HepG2 (cell line): ENCODE results near the gene UTS2R. TPM values are rescaled to one million over a fixed set of nuclear protein-coding genes. Genes with fewer than 3 reads are reported as not detected.

Experiments used
- ARNT2 ChIP-seq: sonication (generic); formaldehyde crosslinking; IDR thresholded peaks from 2 replicates; pipeline ENCODE4 v1.8.0; 2022; ENCODE audit warnings: mild to moderate bottlenecking, low read depth, missing genetic modification reagents, moderate library complexity
- ATF7-NPFF ChIP-seq: sonication (generic); formaldehyde crosslinking; IDR thresholded peaks from 2 replicates; pipeline ENCODE4 v1.8.1; 2023; ENCODE audit warnings: mild to moderate bottlenecking, low read depth, missing genetic modification reagents, moderate library complexity
- ETV6 ChIP-seq: sonication (generic); formaldehyde crosslinking; conservative IDR thresholded peaks from 2 replicates; pipeline ENCODE4 v1.4.0; 2020; ENCODE audit warnings: missing genetic modification reagents
- HNRNPL ChIP-seq: fragments of 200-400 bp; formaldehyde crosslinking; IDR thresholded peaks from 2 replicates; pipeline ENCODE4 v1.6.1; 2017; ENCODE audit warnings: mild to moderate bottlenecking, low read depth, low read length
- KDM2A ChIP-seq: sonication (generic); formaldehyde crosslinking; IDR thresholded peaks from 2 replicates; pipeline ENCODE4 v1.4.0; 2020; ENCODE audit warnings: low read depth, missing genetic modification reagents, borderline replicate concordance
- KMT2B ChIP-seq: IDR thresholded peaks from 2 replicates; pipeline ENCODE4 v1.6.1; 2016; ENCODE audit warnings: missing genetic modification reagents, missing compliant biosample characterization
- RNF2 ChIP-seq: fragments of 450-650 bp; conservative IDR thresholded peaks from 2 replicates; pipeline ENCODE4 v1.6.1; 2016; ENCODE audit warnings: low read depth
- TFDP1 ChIP-seq: IDR thresholded peaks from 2 replicates; pipeline ENCODE4 v1.6.1; 2016; ENCODE audit warnings: missing compliant biosample characterization, missing genetic modification reagents, borderline replicate concordance
- TGIF2 ChIP-seq: IDR thresholded peaks from 2 replicates; pipeline ENCODE4 v1.6.1; 2016; ENCODE audit warnings: control low read depth, missing compliant biosample characterization
- ZNF143 ChIP-seq: sonication (generic); formaldehyde crosslinking; IDR thresholded peaks from 2 replicates; pipeline ENCODE4 v1.4.0; 2020; ENCODE audit warnings: missing genetic modification reagents
- ZNF574 ChIP-seq: sonication (generic); formaldehyde crosslinking; IDR thresholded peaks from 2 replicates; pipeline ENCODE4 v1.4.0; 2020; ENCODE audit warnings: missing genetic modification reagents
- ZNF768 ChIP-seq: sonication (generic); formaldehyde crosslinking; IDR thresholded peaks from 2 replicates; pipeline ENCODE4 v1.4.0; 2020; ENCODE audit warnings: missing genetic modification reagents
- polyA plus RNA-seq, 8 experiments: library from polyadenylated mRNA; depleted of rRNA in 3 of 8; stranded (reverse) in 7 of 8; unstranded in 1 of 8; fragments of >200 nt; fragmentation: Illumina TruSeq in 4 of 8; extraction: Trizol in 4 of 8; gene quantifications; 2 replicates each; pipeline versions ENCODE4 v1.2.1 to v1.2.3, GENCODE V29; 2011 to 2016; ENCODE audit warnings: low read depth in 4 of 8, missing spikeins in 1 of 8, mixed read lengths in 1 of 8; ENCODE audit not compliant: insufficient read depth in 1 of 8
- total RNA-seq, 5 experiments: library from RNA; depleted of rRNA; stranded (reverse); fragments of >200 nt; fragmentation: Illumina TruSeq; extraction: Trizol; gene quantifications; 2 replicates each; pipeline ENCODE4 v1.2.3, GENCODE V29; 2016; ENCODE audit warnings: low read depth in 1 of 5
- TF ChIP-seq, protein P1 (sequence below): sonication (generic); formaldehyde crosslinking; IDR thresholded peaks from 2 replicates; pipeline ENCODE4 v1.4.0; 2020; ENCODE audit warnings: mild to moderate bottlenecking, missing genetic modification reagents
- TF ChIP-seq, protein P2 (sequence below): sonication (generic); formaldehyde crosslinking; IDR thresholded peaks from 2 replicates; pipeline ENCODE4 v1.4.0; 2020; ENCODE audit warnings: mild to moderate bottlenecking, missing genetic modification reagents

The UTS2R gene
- total and polyA plus RNA-seq, 2 of the 13 experiments (the other 11 are each of a cell fraction or from before 2014, with no cell fraction given) = 0.13 to 0.15 TPM

GRCh38 chr17:82358465-82359350 is 12.9 kb upstream of the UTS2R start, which contains the start of gene TEX19 (continued):
- TF ChIP-seq, protein P1, sequence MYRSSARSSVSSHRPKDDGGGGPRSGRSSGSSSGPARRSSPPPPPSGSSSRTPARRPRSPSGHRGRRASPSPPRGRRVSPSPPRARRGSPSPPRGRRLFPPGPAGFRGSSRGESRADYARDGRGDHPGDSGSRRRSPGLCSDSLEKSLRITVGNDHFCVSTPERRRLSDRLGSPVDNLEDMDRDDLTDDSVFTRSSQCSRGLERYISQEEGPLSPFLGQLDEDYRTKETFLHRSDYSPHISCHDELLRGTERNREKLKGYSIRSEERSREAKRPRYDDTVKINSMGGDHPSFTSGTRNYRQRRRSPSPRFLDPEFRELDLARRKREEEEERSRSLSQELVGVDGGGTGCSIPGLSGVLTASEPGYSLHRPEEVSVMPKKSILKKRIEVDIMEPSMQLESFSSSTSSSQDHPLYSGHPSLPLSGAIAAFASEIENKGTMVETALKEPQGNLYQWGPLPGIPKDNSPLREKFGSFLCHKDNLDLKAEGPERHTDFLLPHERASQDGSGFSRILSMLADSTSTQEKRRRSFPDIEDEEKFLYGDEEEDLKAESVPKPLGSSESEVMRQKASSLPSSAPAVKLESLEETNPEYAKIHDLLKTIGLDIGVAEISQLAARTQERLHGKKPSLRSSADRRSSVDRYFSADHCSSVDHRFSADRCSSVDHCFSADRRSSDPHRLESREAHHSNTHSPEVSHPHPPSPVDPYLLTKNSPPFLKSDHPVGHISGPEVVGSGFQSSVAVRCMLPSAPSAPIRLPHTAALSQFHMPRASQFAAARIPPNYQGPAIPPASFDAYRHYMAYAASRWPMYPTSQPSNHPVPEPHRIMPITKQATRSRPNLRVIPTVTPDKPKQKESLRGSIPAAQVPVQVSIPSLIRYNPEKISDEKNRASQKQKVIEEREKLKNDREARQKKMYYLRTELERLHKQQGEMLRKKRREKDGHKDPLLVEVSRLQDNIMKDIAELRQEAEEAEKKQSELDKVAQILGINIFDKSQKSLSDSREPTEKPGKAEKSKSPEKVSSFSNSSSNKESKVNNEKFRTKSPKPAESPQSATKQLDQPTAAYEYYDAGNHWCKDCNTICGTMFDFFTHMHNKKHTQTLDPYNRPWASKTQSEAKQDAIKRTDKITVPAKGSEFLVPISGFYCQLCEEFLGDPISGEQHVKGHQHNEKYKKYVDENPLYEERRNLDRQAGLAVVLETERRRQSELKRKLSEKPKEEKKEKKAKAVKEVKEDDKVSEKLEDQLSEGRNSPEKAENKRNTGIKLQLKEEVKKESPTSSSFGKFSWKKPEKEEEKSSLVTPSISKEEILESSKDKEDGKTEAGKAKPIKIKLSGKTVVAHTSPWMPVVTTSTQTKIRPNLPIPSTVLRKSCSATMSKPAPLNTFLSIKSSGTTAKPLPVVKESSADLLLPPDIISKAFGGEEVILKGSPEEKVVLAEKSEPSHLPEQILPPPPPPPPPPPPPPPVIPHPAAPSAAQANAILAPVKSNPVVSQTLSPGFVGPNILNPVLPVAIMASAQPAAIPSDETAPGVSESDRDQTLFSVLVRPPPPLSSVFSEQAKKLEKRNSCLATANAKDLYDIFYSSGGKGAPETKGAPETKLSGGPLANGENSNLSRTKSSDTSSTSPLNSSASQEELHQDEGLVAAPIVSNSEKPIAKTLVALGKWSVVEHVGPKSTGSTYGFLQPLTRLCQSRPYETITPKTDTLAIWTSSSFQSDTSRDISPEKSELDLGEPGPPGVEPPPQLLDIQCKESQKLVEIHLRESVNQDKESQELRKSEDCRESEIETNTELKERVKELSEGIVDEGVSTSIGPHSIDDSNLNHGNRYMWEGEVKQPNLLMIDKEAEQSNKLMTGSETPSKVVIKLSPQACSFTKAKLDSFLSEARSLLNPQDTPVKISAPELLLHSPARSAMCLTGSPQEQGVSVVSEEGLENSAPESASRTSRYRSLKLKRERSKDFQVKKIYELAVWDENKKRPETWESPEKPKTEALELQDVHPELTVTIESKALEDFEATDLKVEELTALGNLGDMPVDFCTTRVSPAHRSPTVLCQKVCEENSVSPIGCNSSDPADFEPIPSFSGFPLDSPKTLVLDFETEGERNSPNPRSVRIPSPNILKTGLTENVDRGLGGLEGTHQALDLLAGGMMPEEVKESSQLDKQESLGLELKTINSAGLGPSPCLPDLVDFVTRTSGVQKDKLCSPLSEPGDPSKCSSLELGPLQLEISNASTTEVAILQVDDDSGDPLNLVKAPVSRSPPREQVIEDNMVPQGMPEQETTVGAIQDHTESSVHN (CRISPR knock-in tag) = no peak
- peak; percentile 70; the same call in 1 of the 2 replicates for TF ChIP-seq TFDP1
- peak; percentile 67; the same call in 1 of the 2 replicates for TF ChIP-seq ZNF768 (CRISPR knock-in tag)
- TF ChIP-seq TGIF2 (CRISPR knock-in tag) = 0 out of 2 replicates have a peak, but pooled peaks have one; percentile 17
- TF ChIP-seq RNF2 = peak; percentile 89
- TF ChIP-seq ZNF143 (CRISPR knock-in tag) = peak; percentile 86
- TF ChIP-seq, protein P2, sequence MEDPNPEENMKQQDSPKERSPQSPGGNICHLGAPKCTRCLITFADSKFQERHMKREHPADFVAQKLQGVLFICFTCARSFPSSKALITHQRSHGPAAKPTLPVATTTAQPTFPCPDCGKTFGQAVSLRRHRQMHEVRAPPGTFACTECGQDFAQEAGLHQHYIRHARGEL (CRISPR knock-in tag) = no peak
- TF ChIP-seq HNRNPL = 0 out of 2 replicates have a peak, but pooled peaks have one; percentile 58
- peak; percentile 44; the same call in 1 of the 2 replicates for TF ChIP-seq KMT2B (CRISPR knock-in tag)
- 0 out of 2 replicates have a peak, but pooled peaks have one; percentile 33 for TF ChIP-seq KDM2A
- 0 out of 2 replicates have a peak, but pooled peaks have one; percentile 42 for TF ChIP-seq ETV6
- TF ChIP-seq ARNT2 = 0 out of 2 replicates have a peak, but pooled peaks have one; percentile 50
- peak; percentile 45; the same call in 1 of the 2 replicates for TF ChIP-seq ZNF574 (CRISPR knock-in tag)
- TF ChIP-seq ATF7-NPFF (CRISPR knock-in tag) = peak; percentile 37; the same call in 1 of the 2 replicates
